IPS-NIHi7 (cell line): Measurements from ENCODE around the gene STK25.
"Not testable (repeated sequence)": the region's sequence is repeated elsewhere in the genome, so short reads cannot be mapped to it uniquely, and the experiment has no call there.

ENCODE experiments used
- DNase-seq: peaks from one replicate; pipeline ENCODE4 v3.0.0; 2012; ENCODE audit warnings: mixed read lengths; ENCODE audit errors: extremely low spot score

STK25 gene

GRCh38 chr2:241463276-241464135 lies 44.9 kb downstream of the STK25 start:
- DNase-seq: no peak

GRCh38 chr2:241461693-241462677 lies 46.4 kb downstream of the STK25 start:
- no peak for DNase-seq

- DNase-seq: no peak
Observed at GRCh38 chr2:241460631-241461030, 47.8 kb downstream of the STK25 start.

- DNase-seq: no peak
Observed at GRCh38 chr2:241459520-241459919, 48.9 kb downstream of the STK25 start.

- DNase-seq: no peak
Observed at GRCh38 chr2:241458687-241459086, 49.7 kb downstream of the STK25 start.

- DNase-seq: no peak
Observed at GRCh38 chr2:241456546-241456945, 51.8 kb downstream of the STK25 start.

GRCh38 chr2:241454837-241455485 lies 53.4 kb downstream of the STK25 start:
- DNase-seq: no peak

GRCh38 chr2:241453919-241454318 lies 54.5 kb downstream of the STK25 start:
- not testable (repeated sequence) for DNase-seq

GRCh38 chr2:241451840-241452506 lies 56.4 kb downstream of the STK25 start:
- no peak for DNase-seq

- not testable (repeated sequence) for DNase-seq
Observed at GRCh38 chr2:241450092-241450491, 58.3 kb downstream of the STK25 start.

GRCh38 chr2:241445426-241445825 lies 63.0 kb downstream of the STK25 start:
- DNase-seq: no peak

GRCh38 chr2:241443486-241444223 lies 64.7 kb downstream of the STK25 start:
- DNase-seq: no peak
